CD14-positive monocyte (primary cell): ENCODE results near the gene REELD1. TPM values are rescaled to one million over a fixed set of nuclear protein-coding genes. Genes with fewer than 3 reads are reported as not detected.

Experiments
- DNase-seq, 3 donors: peaks; one replicate each; pipeline ENCODE4 v3.0.0-alpha.2; 2011 to 2022
- H2AFZ ChIP-seq: 2 replicates; pipeline ENCODE4 v1.6.0; 2012; ENCODE audit warnings: mild to moderate bottlenecking, low read depth, low read length, inconsistent platforms; ENCODE audit not compliant: insufficient read depth, poor library complexity, severe bottlenecking
- H3K27ac ChIP-seq, 2 donors: 1 replicate in 1 of 2; 2 replicates in 1 of 2; pipeline ENCODE4 v1.5.1; 2012 to 2013; ENCODE audit warnings: low read length in 2 of 2, control low read depth in 1 of 2, inconsistent platforms in 1 of 2, low read depth in 1 of 2, mild to moderate bottlenecking in 1 of 2
- H3K27me3 ChIP-seq, 2 donors: one replicate each; pipeline versions ENCODE4 v1.6.0 to v1.6.1; 2011 to 2013; ENCODE audit warnings: low read length in 2 of 2; ENCODE audit not compliant: control insufficient read depth in 2 of 2, insufficient read depth in 2 of 2
- H3K36me3 ChIP-seq, 2 donors: replicated peaks in 1 of 2; 1 replicate in 1 of 2; 2 replicates in 1 of 2; pipeline versions ENCODE4 v1.5.1 to v1.6.1; 2012 to 2013; ENCODE audit warnings: low read length in 2 of 2, control low read depth in 1 of 2, inconsistent platforms in 1 of 2, mild to moderate bottlenecking in 1 of 2; ENCODE audit not compliant: insufficient read depth in 2 of 2, control insufficient read depth in 1 of 2
- H3K4me1 ChIP-seq, 2 donors: 1 replicate in 1 of 2; 2 replicates in 1 of 2; pipeline versions ENCODE4 v1.5.1 to v1.6.1; 2012 to 2013; ENCODE audit warnings: low read length in 2 of 2, control low read depth in 1 of 2, inconsistent platforms in 1 of 2, mild to moderate bottlenecking in 1 of 2, moderate library complexity in 1 of 2; ENCODE audit not compliant: insufficient read depth in 2 of 2, control insufficient read depth in 1 of 2
- H3K4me2 ChIP-seq: replicated peaks from 2 replicates; pipeline ENCODE3; 2012; ENCODE audit warnings: low read length, moderate library complexity, mild to moderate bottlenecking; ENCODE audit not compliant: poor library complexity, severe bottlenecking; ENCODE audit errors: extremely low read depth
- H3K4me3 ChIP-seq, 3 experiments: fragments of 200-600 bp in 1 of 3; sonication (generic) in 1 of 3; replicated peaks in 1 of 3; 1 replicate in 2 of 3; 2 replicates in 1 of 3; pipeline ENCODE4 v1.5.1; 2011 to 2013; ENCODE audit warnings: low read length in 3 of 3, mild to moderate bottlenecking in 3 of 3, control low read depth in 2 of 3, low read depth in 2 of 3, inconsistent platforms in 1 of 3, moderate library complexity in 1 of 3
- H3K79me2 ChIP-seq: 2 replicates; pipeline ENCODE4 v1.6.0; 2012; ENCODE audit warnings: mild to moderate bottlenecking, control low read depth, inconsistent platforms, low read length, moderate library complexity; ENCODE audit not compliant: insufficient read depth
- H3K9ac ChIP-seq: 2 replicates; pipeline ENCODE4 v1.6.0; 2017; ENCODE audit warnings: low read length, mild to moderate bottlenecking; ENCODE audit not compliant: insufficient read depth, poor library complexity, severe bottlenecking
- H3K9me3 ChIP-seq, 2 donors: replicated peaks in 1 of 2; 1 replicate in 1 of 2; 2 replicates in 1 of 2; pipeline versions ENCODE4 v1.5.1 to v1.6.1; 2012 to 2013; ENCODE audit warnings: low read length in 2 of 2, control low read depth in 1 of 2; ENCODE audit not compliant: control insufficient read depth in 1 of 2, insufficient read depth in 1 of 2
- H4K20me1 ChIP-seq: 2 replicates; pipeline ENCODE4 v1.6.0; 2012; ENCODE audit warnings: mild to moderate bottlenecking, low read length, control low read depth, moderate library complexity; ENCODE audit not compliant: insufficient read depth
- H3K27ac Mint-ChIP-seq, 7 donors: one replicate each; pipeline ENCODE4 v1.8.0; 2020; ENCODE audit warnings: mild to moderate bottlenecking in 7 of 7, mixed read lengths in 7 of 7, moderate library complexity in 6 of 7, inconsistent platforms in 2 of 7
- H3K27me3 Mint-ChIP-seq, 3 donors: one replicate each; pipeline ENCODE4 v1.8.0; 2021 to 2022; ENCODE audit warnings: low read depth in 3 of 3, mild to moderate bottlenecking in 3 of 3, mixed read lengths in 3 of 3, moderate library complexity in 3 of 3, inconsistent platforms in 1 of 3
- H3K36me3 Mint-ChIP-seq, 2 donors: one replicate each; pipeline ENCODE4 v1.8.0; 2020; ENCODE audit warnings: mixed read lengths in 2 of 2, inconsistent platforms in 1 of 2, mild to moderate bottlenecking in 1 of 2
- H3K4me1 Mint-ChIP-seq: one replicate; pipeline ENCODE4 v1.8.0; 2020; ENCODE audit warnings: mild to moderate bottlenecking, mixed read lengths
- H3K4me3 Mint-ChIP-seq, 2 donors: one replicate each; pipeline ENCODE4 v1.8.0; 2020; ENCODE audit warnings: mild to moderate bottlenecking in 2 of 2, mixed read lengths in 2 of 2, moderate library complexity in 1 of 2
- H3K9me3 Mint-ChIP-seq, 7 donors: one replicate each; pipeline ENCODE4 v1.8.0; 2020 to 2022; ENCODE audit warnings: mixed read lengths in 7 of 7, mild to moderate bottlenecking in 6 of 7, moderate library complexity in 6 of 7, inconsistent platforms in 2 of 7
- WGBS: methylation state at CpG from one replicate; pipeline ENCODE4 v1.1.5; 2013; ENCODE audit warnings: missing lambda C conversion rate; ENCODE audit not compliant: insufficient coverage; 5-methylcytosine and 5-hydroxymethylcytosine counted together
- intact Hi-C, 2 donors: fragments of 100-400 bp; cut with micrococcal nuclease; formaldehyde crosslinking; loops; one replicate each; pipeline versions ENCODE4 v1.15.0 to v1.15.1; 2023
- polyA plus RNA-seq, 3 donors: library from polyadenylated mRNA; depleted of rRNA in 1 of 3; unstranded in 2 of 3; stranded (reverse) in 1 of 3; fragments of 300-500 nt in 2 of 3; fragments of >200 nt in 1 of 3; fragmentation: Illumina TruSeq in 2 of 3; gene quantifications; 1 replicate in 2 of 3; 2 replicates in 1 of 3; pipeline ENCODE4 v1.2.3, GENCODE V29; 2012 to 2021
- TF ChIP-seq, protein P1 (sequence below): fragments of 200-600 bp; IDR thresholded peaks from one replicate; pipeline ENCODE4 v1.8.0; 2022; ENCODE audit warnings: antibody characterized with exemption, mild to moderate bottlenecking

Gene REELD1
- polyA plus RNA-seq, 3 donors, result 1.5 TPM; not detected in 2

DNA sequence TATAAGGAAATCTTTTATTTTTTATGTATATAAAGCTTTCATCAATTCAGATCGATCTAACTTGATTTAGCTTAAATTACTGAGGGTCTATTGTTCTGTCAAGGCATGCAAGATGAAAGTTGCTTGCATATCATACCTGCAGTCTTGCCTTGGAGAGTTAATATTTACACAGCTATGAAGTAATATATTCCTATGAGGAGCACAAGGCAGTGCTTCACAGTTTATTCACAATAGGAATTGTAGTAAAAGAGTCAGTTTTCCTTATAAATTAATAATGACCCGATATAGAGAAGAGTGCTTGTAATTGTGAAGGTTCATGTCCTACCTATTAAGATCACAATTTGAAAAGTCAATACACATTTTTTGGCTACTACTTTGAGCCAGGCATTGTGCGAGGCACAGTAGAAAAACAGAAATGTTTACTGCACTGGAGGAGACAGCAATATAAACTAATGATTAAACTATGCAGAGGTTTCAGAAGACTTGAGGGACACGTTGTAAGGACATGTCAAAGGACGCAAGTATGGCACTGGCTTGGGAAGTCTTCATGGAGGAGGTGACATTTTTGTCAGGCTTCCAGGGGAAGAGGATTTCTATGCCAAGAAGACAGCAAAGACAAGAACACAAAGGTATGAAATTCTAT lies 38.8 kb downstream of the REELD1 start:
- Mint-ChIP-seq H3K36me3 (peaks cover 22 to 25% of the 10 kb centered on the region in 2 donors), H3K27ac (no peak overlapping the region), H3K9me3 (no peaks in the 10 kb centered on the region), H3K4me1 (no peaks in the 10 kb centered on the region), H3K27me3 (no peaks in the 10 kb centered on the region), H3K4me3 (no peak overlapping the region)
- Histone ChIP-seq H3K27me3 (no peaks in the 10 kb centered on the region), H3K27ac (no peak overlapping the region), H3K36me3 (peaks cover 5 to 14% of the 10 kb centered on the region in 2 donors), H4K20me1 (no peaks in the 10 kb centered on the region), H3K79me2 (no peaks in the 10 kb centered on the region), H3K4me3 (no peak overlapping the region), H3K9me3 (no peaks in the 10 kb centered on the region), H3K9ac (no peak overlapping the region), H3K4me1 (no peaks in the 10 kb centered on the region), H3K4me2 (no peak overlapping the region), H2AFZ (no peak overlapping the region)
- DNase-seq, result no peak
- WGBS, result 80% methylated on average over 1 of the region's 5 CpGs
- intact Hi-C loops, result no loop called here
- TF ChIP-seq, protein P1, sequence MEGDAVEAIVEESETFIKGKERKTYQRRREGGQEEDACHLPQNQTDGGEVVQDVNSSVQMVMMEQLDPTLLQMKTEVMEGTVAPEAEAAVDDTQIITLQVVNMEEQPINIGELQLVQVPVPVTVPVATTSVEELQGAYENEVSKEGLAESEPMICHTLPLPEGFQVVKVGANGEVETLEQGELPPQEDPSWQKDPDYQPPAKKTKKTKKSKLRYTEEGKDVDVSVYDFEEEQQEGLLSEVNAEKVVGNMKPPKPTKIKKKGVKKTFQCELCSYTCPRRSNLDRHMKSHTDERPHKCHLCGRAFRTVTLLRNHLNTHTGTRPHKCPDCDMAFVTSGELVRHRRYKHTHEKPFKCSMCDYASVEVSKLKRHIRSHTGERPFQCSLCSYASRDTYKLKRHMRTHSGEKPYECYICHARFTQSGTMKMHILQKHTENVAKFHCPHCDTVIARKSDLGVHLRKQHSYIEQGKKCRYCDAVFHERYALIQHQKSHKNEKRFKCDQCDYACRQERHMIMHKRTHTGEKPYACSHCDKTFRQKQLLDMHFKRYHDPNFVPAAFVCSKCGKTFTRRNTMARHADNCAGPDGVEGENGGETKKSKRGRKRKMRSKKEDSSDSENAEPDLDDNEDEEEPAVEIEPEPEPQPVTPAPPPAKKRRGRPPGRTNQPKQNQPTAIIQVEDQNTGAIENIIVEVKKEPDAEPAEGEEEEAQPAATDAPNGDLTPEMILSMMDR, result no peak

DNA sequence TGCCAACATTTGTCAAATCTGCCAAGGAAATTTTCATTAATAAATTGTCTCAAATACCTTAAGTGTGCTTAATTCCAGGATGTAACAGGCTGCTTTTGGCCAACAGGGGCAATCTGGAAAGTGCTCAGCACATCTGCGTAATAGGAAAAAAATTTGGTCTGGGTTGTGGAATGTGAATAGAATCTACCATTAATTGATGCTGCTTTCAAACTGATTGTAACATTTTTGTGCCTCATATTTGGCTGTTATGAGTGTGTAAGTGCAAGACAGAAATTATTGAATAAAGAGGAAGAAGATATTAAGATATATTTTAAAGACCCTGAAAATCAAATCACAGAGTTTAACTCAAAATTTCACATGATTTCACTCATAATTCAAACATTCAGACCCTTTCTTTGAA lies 41.1 kb downstream of the REELD1 start:
- Histone ChIP-seq H3K4me1 (no peaks in the 10 kb centered on the region), H3K4me2 (no peak overlapping the region), H3K36me3 (peaks cover 7 to 22% of the 10 kb centered on the region in 2 donors), H3K79me2 (no peaks in the 10 kb centered on the region), H2AFZ (no peak overlapping the region), H3K9me3 (no peaks in the 10 kb centered on the region), H3K4me3 (no peak overlapping the region), H4K20me1 (no peaks in the 10 kb centered on the region), H3K27me3 (no peaks in the 10 kb centered on the region), H3K9ac (no peak overlapping the region), H3K27ac (no peak overlapping the region)
- no peak overlapping the region for H3K4me3 Mint-ChIP-seq
- TF ChIP-seq, protein P1, result no peak
- no peaks in the 10 kb centered on the region for H3K4me1 Mint-ChIP-seq
- peaks cover 30 to 32% of the 10 kb centered on the region in 2 donors for H3K36me3 Mint-ChIP-seq
- H3K27me3 Mint-ChIP-seq, result no peaks in the 10 kb centered on the region
- DNase-seq, result no peak
- no peaks in the 10 kb centered on the region for H3K9me3 Mint-ChIP-seq
- no peak overlapping the region for H3K27ac Mint-ChIP-seq
- intact Hi-C loops, result no loop called here
- 100% methylated on average over 1 of the region's 1 CpG for WGBS
